Mucosa of rectum (tissue), 2 donors: ENCODE results near the gene GAD1.

Source experiments
- H3K27ac ChIP-seq, 2 donors: one replicate each; pipeline ENCODE4 v1.7.0; 2013; ENCODE audit warnings: inconsistent platforms in 2 of 2, low read depth in 2 of 2, low read length in 2 of 2
- H3K27me3 ChIP-seq, 2 donors: one replicate each; pipeline ENCODE4 v1.7.0; 2013; ENCODE audit warnings: low read length in 2 of 2; ENCODE audit not compliant: control insufficient read depth in 2 of 2, insufficient read depth in 2 of 2
- H3K36me3 ChIP-seq, 2 donors: one replicate each; pipeline ENCODE4 v1.7.0; 2013; ENCODE audit warnings: low read length in 2 of 2; ENCODE audit not compliant: control insufficient read depth in 2 of 2, insufficient read depth in 2 of 2
- H3K4me1 ChIP-seq, 2 donors: one replicate each; pipeline ENCODE4 v1.7.0; 2013; ENCODE audit warnings: low read length in 2 of 2, mild to moderate bottlenecking in 1 of 2; ENCODE audit not compliant: control insufficient read depth in 2 of 2, insufficient read depth in 2 of 2
- H3K4me3 ChIP-seq, 2 donors: one replicate each; pipeline ENCODE4 v1.7.0; 2013; ENCODE audit warnings: low read length in 2 of 2
- H3K9ac ChIP-seq, 2 donors: one replicate each; pipeline ENCODE4 v1.7.0; 2013; ENCODE audit warnings: low read length in 2 of 2, low read depth in 1 of 2, mild to moderate bottlenecking in 1 of 2
- H3K9me3 ChIP-seq, 2 donors: one replicate each; pipeline ENCODE4 v1.7.0; 2013; ENCODE audit warnings: low read length in 2 of 2; ENCODE audit not compliant: control insufficient read depth in 2 of 2
- donor health status: healthy.
- donor health status: Normal muscosa, but diverticular disease.

Gene GAD1

DNA sequence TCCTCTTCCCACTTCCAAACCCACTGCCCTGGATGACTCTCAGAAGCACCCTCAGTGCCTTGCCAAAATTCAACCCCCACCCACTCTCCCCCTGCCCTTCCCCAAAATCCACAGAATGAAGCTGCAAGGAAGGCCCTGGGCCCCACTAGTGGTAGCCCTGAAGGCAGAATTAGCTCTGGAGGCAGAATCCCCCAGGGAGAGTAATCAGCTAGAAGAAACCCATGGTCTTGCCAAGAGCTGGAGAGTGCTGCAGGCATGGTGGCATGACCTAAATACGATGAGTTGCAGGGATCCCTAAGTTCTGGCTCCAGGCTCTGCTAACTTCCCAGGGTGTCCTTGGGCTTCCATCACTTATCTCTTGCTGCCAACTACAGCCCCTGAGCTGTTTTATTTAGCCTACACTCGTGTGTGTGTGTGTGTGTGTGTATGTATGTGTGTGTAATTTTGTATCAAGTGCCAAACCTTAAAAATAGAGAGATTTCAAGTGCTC, 7.9 kb downstream of the GAD1 start:
- no peaks in the 10 kb centered on the region for H3K36me3 ChIP-seq
- H3K9ac ChIP-seq: no peak overlapping the region
- H3K4me1 ChIP-seq: peaks cover 4 to 5% of the 10 kb centered on the region in 2 donors
- H3K27me3 ChIP-seq: peaks cover 42 to 54% of the 10 kb centered on the region in 2 donors
- no peak overlapping the region for H3K27ac ChIP-seq
- no peaks in the 10 kb centered on the region for H3K9me3 ChIP-seq
- no peak overlapping the region for H3K4me3 ChIP-seq

DNA sequence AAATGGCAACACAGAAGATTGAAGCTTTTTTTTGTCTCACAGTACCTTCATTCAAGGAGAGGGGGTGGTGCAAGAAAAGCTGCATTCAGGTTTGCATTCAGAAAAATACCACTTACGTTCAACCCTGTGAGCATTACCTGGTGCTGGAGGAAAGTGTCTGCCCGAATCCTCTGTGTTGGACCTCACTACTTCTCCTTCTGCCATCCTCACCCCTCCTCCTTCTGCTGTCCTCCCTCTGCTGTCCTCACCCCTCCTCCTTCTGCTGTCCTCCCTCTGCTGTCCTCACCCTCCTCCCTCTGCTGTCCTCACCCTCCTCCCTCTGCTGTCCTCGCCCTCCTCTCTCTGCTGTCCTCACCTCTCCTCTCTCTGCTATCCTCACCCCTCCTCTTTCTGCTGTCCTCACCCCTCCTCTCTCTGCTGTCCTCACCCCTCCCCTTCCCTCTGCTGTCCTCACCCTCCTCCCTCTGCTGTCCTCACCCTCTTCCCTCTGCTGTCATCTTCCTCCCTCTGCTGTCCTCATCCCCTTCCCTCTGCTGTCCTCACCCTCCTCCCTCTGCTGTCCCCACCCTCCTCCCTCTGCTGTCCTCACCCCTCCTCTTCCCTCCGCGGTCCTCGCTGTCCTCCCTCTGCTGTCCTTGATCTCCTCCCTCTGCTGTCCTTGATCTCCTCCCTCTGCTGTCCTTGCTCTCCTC, 11.3 kb downstream of the GAD1 start:
- no peak overlapping the region for H3K4me3 ChIP-seq
- no peaks in the 10 kb centered on the region for H3K9me3 ChIP-seq
- peaks cover 12 to 23% of the 10 kb centered on the region in 2 donors for H3K27me3 ChIP-seq
- H3K9ac ChIP-seq: no peak overlapping the region
- no peak overlapping the region for H3K27ac ChIP-seq
- no peaks in the 10 kb centered on the region for H3K4me1 ChIP-seq
- no peaks in the 10 kb centered on the region for H3K36me3 ChIP-seq

DNA sequence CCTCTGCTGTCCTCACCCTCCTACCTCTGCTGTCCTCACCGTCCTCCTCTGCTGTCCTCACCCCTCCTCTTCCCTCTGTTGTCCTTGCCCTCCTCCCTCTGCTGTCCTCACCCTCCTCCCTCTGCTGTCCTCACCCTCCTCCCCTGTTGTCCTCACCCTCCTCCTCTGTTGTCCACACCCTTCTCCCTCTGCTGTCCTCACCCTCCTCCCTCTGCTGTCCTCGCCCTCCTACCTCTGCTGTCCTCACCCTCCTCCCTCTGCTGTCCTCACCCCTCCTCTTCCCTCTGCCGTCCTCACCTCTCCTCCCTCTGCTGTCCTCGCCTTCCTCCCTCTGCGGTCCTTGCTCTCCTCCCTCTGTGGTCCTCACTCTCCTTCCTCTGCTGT, 11.8 kb downstream of the GAD1 start:
- Histone ChIP-seq H3K27me3 (peaks cover 12 to 23% of the 10 kb centered on the region in 2 donors), H3K27ac (no peak overlapping the region), H3K4me1 (no peaks in the 10 kb centered on the region), H3K4me3 (no peak overlapping the region), H3K9me3 (no peaks in the 10 kb centered on the region), H3K36me3 (no peaks in the 10 kb centered on the region), H3K9ac (no peak overlapping the region)

DNA sequence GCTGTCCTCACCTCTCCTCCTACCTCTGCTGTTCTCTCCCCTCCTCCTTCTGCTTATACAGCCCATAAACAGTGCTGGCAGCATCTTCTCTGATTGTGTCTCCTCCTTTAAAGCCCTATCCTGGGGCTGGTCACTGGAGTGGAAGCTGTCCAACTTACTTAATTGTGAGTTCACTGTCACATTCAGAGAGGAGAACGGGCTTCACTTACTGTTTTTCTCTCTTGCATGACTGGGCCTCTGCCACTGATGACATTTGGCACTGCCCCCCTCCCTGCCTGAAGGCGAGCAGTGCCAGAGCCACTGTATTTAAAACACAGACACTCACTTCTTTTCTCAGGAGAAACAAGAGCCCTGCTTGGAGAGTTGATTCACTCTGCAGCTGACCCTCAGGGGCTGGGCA, 12.3 kb downstream of the GAD1 start:
- Histone ChIP-seq H3K27me3 (peaks cover 12 to 22% of the 10 kb centered on the region in 2 donors), H3K36me3 (no peaks in the 10 kb centered on the region), H3K9me3 (no peaks in the 10 kb centered on the region)

DNA sequence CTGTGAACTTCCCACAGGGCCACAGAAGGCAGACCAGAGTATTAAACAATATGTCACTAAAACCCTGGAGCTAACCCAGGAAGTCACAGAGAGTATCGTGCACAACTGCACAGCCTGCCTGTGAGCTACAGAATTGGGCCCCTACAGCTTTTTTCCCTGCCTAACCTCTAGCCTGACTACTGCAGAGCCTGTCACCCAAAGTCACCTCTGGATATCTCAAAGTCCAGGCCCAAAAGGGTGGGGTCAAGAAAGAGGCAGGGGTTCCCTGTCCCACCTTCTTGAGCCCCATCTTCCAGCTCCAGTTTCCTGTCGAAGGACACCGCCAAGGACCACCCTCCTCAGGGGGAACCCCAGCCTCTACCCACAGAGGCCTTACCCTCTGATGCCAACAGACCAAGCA, 13.5 kb downstream of the GAD1 start:
- Histone ChIP-seq H3K9ac (no peak overlapping the region), H3K27ac (no peak overlapping the region), H3K4me1 (no peaks in the 10 kb centered on the region), H3K27me3 (peaks cover 6 to 15% of the 10 kb centered on the region in 2 donors), H3K9me3 (no peaks in the 10 kb centered on the region), H3K36me3 (no peaks in the 10 kb centered on the region), H3K4me3 (no peak overlapping the region)

More for the DNA sequence above, 12.3 kb downstream of the GAD1 start:
- Histone ChIP-seq H3K4me1 (no peaks in the 10 kb centered on the region), H3K27ac (no peak overlapping the region), H3K9ac (no peak overlapping the region), H3K4me3 (no peak overlapping the region)

DNA sequence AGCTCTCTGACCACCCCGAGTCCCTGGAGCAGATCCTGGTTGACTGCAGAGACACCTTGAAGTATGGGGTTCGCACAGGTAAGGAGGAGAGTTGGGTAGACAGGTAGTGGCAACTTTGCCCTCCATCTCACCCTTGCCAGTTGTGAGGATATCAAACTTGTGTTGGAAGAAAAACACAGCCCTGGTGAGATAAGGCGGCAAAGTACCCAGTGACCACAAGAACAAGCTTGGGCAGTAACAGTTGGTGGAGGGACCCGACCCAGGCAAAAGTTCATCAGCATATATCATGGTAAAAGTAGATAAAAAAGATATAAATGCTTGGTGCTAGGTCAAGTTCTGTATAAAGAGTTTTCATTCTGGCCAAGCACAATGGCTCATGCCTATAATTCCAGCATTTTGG, 14.4 kb downstream of the GAD1 start:
- Histone ChIP-seq H3K4me3 (no peak overlapping the region), H3K27me3 (peaks cover 3 to 8% of the 10 kb centered on the region in 2 donors), H3K4me1 (no peaks in the 10 kb centered on the region), H3K9ac (no peak overlapping the region), H3K36me3 (no peaks in the 10 kb centered on the region), H3K27ac (no peak overlapping the region), H3K9me3 (no peaks in the 10 kb centered on the region)

DNA sequence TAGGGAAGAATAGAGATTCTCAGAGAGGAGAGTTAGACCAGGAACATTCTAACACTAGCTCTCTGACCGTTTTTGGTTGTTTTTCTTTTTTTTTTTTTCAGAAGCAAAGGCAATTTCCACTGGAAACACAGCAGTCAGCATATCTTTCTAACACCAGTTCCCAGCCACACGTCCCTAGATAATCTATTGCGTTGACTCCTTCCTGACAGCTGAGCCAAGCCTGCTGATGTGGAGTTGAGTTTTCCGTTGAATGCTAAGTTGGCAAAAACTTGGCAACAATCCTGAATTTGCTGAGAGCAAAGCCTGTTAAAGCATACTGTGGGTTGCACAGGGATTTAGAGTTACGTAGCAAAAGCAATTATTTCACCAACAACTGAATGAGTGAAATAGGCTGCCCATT, 19.3 kb downstream of the GAD1 start:
- no peak overlapping the region for H3K27ac ChIP-seq
- no peak overlapping the region for H3K9ac ChIP-seq
- H3K36me3 ChIP-seq: no peaks in the 10 kb centered on the region
- no peaks in the 10 kb centered on the region for H3K27me3 ChIP-seq
- no peaks in the 10 kb centered on the region for H3K4me1 ChIP-seq
- no peaks in the 10 kb centered on the region for H3K9me3 ChIP-seq
- no peak overlapping the region for H3K4me3 ChIP-seq

DNA sequence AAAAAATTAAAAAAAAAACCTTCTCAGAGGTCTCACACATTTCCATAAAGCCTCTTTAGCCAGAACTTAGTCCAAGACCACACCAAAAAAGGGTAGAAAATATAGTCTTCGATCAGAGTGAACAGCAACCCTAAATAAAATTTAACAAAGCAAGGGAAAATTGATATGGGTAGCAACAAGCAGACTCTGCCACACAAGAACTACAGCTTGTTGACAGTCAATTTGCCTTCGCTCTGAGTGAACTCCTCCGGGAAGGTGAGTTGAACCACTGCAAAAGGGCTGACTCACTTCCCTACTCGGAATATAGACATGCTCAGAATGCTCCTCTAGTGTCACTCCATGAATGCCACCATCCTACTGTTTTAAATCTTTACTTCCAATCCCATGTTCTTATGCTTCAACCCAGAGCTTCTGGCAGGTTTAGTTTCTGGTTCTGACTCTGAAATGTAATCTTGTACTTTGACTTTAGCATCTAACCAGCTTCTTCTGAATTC, 24.1 kb downstream of the GAD1 start:
- H3K4me3 ChIP-seq: no peak overlapping the region
- H3K9me3 ChIP-seq: no peaks in the 10 kb centered on the region
- no peaks in the 10 kb centered on the region for H3K36me3 ChIP-seq
- no peaks in the 10 kb centered on the region for H3K27me3 ChIP-seq
- no peaks in the 10 kb centered on the region for H3K4me1 ChIP-seq
- H3K9ac ChIP-seq: no peak overlapping the region
- H3K27ac ChIP-seq: no peak overlapping the region

DNA sequence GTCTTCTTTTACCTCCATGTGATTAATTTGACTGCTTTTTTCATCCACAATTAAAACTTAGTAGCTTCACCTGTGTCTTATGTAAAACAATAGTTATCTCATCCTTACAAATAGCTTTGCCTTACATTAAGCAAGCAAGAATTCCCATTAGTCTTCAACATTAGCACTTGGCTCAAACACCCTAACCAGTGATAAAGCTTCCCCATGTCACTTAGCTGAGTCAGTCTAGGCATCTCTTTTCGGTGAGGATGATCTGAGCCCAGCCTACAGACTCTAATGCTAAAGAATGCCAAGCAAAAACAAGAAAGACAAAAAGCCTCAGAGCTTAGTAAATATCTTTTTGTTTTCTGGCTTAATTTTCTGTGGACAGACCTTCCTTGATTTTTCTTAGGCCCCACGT, 26.1 kb downstream of the GAD1 start:
- Histone ChIP-seq H3K9ac (no peak overlapping the region), H3K27me3 (no peaks in the 10 kb centered on the region), H3K36me3 (no peaks in the 10 kb centered on the region), H3K4me1 (no peaks in the 10 kb centered on the region), H3K9me3 (no peaks in the 10 kb centered on the region), H3K4me3 (no peak overlapping the region), H3K27ac (no peak overlapping the region)

DNA sequence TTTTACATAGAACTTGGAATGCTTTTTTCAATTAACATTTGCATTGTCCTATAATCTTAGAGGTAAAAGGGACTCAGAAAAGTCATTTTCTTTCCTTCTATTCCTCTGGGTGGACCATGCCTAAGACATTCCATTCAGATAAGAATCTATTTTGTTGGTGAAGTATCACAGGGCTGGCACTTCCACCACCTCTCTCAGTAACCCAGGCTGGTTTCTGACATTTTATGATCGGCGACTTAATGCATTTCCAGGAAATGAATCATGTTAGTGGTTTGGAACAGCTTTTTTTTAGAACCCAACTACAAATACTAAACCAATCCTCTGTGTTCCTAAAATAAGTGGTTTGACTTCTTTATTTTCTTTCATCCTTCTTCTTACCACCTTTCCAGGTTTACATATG, 27.0 kb downstream of the GAD1 start:
- no peak overlapping the region for H3K4me3 ChIP-seq
- H3K27ac ChIP-seq: no peak overlapping the region
- H3K27me3 ChIP-seq: no peaks in the 10 kb centered on the region
- no peak overlapping the region for H3K9ac ChIP-seq
- H3K36me3 ChIP-seq: no peaks in the 10 kb centered on the region
- no peaks in the 10 kb centered on the region for H3K4me1 ChIP-seq
- no peaks in the 10 kb centered on the region for H3K9me3 ChIP-seq
